Mammary epithelial cell (primary cell): Measurements from ENCODE around the gene CD52.

Source experiments
- EZH2 ChIP-seq: IDR thresholded peaks from 2 replicates; pipeline ENCODE4 v1.6.1; 2012; ENCODE audit warnings: low read length, inconsistent platforms, borderline replicate concordance
- TF ChIP-seq, protein P1 (sequence below), 2 donors: IDR thresholded peaks in 1 of 2; conservative IDR thresholded peaks in 1 of 2; 2 replicates each; pipeline ENCODE4 v1.5.1; 2011 to 2012; ENCODE audit warnings: inconsistent platforms in 2 of 2, low read length in 2 of 2, mild to moderate bottlenecking in 2 of 2, control low read depth in 1 of 2, low read depth in 1 of 2; ENCODE audit not compliant: insufficient read depth in 1 of 2; ENCODE audit errors: extremely low read depth in 1 of 2

DNA sequence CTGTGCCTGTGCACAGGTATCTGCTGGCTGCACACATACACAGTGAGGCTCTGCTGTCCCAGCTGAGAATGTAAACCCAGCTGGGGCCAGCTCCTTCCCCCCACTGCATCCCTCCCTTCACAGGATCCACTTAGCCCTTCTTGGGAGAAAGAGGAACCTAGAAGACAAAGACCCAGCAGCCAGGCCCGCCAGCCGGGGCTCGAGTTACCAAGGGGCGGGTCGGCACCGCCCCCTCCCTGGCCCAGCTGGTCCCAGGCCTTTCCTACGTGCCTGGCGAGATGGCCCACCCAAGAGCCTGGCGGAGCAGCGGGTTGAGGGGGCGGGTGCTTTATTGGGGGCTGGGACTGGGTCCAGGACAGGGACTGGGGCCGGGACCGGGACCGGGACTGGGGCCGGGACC is 35.8 kb upstream of the CD52 start:
- TF ChIP-seq, protein P1, sequence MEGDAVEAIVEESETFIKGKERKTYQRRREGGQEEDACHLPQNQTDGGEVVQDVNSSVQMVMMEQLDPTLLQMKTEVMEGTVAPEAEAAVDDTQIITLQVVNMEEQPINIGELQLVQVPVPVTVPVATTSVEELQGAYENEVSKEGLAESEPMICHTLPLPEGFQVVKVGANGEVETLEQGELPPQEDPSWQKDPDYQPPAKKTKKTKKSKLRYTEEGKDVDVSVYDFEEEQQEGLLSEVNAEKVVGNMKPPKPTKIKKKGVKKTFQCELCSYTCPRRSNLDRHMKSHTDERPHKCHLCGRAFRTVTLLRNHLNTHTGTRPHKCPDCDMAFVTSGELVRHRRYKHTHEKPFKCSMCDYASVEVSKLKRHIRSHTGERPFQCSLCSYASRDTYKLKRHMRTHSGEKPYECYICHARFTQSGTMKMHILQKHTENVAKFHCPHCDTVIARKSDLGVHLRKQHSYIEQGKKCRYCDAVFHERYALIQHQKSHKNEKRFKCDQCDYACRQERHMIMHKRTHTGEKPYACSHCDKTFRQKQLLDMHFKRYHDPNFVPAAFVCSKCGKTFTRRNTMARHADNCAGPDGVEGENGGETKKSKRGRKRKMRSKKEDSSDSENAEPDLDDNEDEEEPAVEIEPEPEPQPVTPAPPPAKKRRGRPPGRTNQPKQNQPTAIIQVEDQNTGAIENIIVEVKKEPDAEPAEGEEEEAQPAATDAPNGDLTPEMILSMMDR (conservative IDR thresholded peaks at IDR 0.05 in 1 of 2, IDR thresholded peaks at IDR 0.05 in 1 of 2; ENCODE audit: extremely low read depth in 1 of 2, insufficient read depth in 1 of 2, low read depth in 1 of 2, low read length in 2 of 2) = no peak
- TF ChIP-seq EZH2 = no peak
